Measurements from ENCODE around the gene GPR153. TPM values are rescaled to one million over a fixed set of nuclear protein-coding genes. Genes with fewer than 3 reads are reported as not detected.

The GPR153 gene
- total and polyA plus RNA-seq, 2 of the 13 experiments (the other 11 are each of a cell fraction or from before 2014, with no cell fraction given), result 0.22 to 0.31 TPM

- TF ChIP-seq THAP9 (CRISPR knock-in tag; IDR thresholded peaks at IDR 0.05; ENCODE audit: borderline replicate concordance) (no peak), EEA1 (CRISPR knock-in tag; IDR thresholded peaks at IDR 0.05; ENCODE audit: borderline replicate concordance) (no peak), ZNF777 (CRISPR knock-in tag; IDR thresholded peaks at IDR 0.05) (peak; percentile 87), ZNF7 (CRISPR knock-in tag; IDR thresholded peaks at IDR 0.05) (no peak), ATF7 (IDR thresholded peaks at IDR 0.05) (no peak), ATF7 (CRISPR knock-in tag; IDR thresholded peaks at IDR 0.05) (no peak), HNRNPLL (IDR thresholded peaks at IDR 0.05; ENCODE audit: low read depth, low read length, poor library complexity, severe bottlenecking) (peak; percentile 41), THRA (CRISPR knock-in tag; IDR thresholded peaks at IDR 0.05; ENCODE audit: borderline replicate concordance) (no peak), ZNF691 (CRISPR knock-in tag; IDR thresholded peaks at IDR 0.05; ENCODE audit: borderline replicate concordance, low read depth) (no peak), ZNF512B (CRISPR knock-in tag; IDR thresholded peaks at IDR 0.05; ENCODE audit: borderline replicate concordance) (no peak), ZNF800 (CRISPR knock-in tag; IDR thresholded peaks at IDR 0.05) (peak; percentile 58; the same call in 1 of the 2 replicates), SRSF9 (IDR thresholded peaks at IDR 0.05; ENCODE audit: borderline replicate concordance, insufficient read depth, low read depth, low read length, poor library complexity, severe bottlenecking) (no peak), PBX2 (CRISPR knock-in tag; IDR thresholded peaks at IDR 0.05) (no peak), HNF4G (IDR thresholded peaks at IDR 0.05; ENCODE audit: borderline replicate concordance, low read depth, low read length) (no peak), HNF4G (CRISPR knock-in tag; IDR thresholded peaks at IDR 0.05; ENCODE audit: borderline replicate concordance, low read depth) (no peak), BCL6 (CRISPR knock-in tag; IDR thresholded peaks at IDR 0.05) (0 out of 2 replicates have a peak, but pooled peaks have one; percentile 20)
These were observed at the start of gene GPR153 (continued) for GRCh38 chr1:6260961-6261614.

Measured in HepG2 (cell line).